Ramos (cell line): Measurements from ENCODE around the gene DEFB110.

Experiments
- in situ Hi-C: fragments of 300-500 bp; cut with MboI; formaldehyde crosslinking; loops from one replicate; pipeline ENCODE4 v1.14.3; 2022; ENCODE audit warnings: low sequenced_read_pairs; ENCODE audit not compliant: unreplicated experiment

DEFB110 gene

GRCh38 chr6:50021894-50022293, at the start of gene DEFB110:
DEFB110 (minus strand) TSS chr6:50021994; CDS start chr6:50021935, 59 bp downstream.
- in situ Hi-C loops, result no loop called here

- in situ Hi-C loops, result no loop called here
These were observed 48.3 kb upstream of the DEFB110 start for GRCh38 chr6:50070101-50070500.

- in situ Hi-C loops, result no loop called here
These were observed 40.3 kb upstream of the DEFB110 start for GRCh38 chr6:50062051-50062450.

GRCh38 chr6:50056242-50056641, 34.4 kb upstream of the DEFB110 start:
- in situ Hi-C loops, result no loop called here

GRCh38 chr6:50049829-50050228, 28.0 kb upstream of the DEFB110 start, which contains the start of gene DEFB112:
DEFB112 (minus strand) TSS chr6:50049929; CDS start chr6:50049869, 60 bp downstream.
- in situ Hi-C loops, result no loop called here

GRCh38 chr6:50047026-50047425, 25.2 kb upstream of the DEFB110 start:
- in situ Hi-C loops, result no loop called here

GRCh38 chr6:50030777-50031562, 9.2 kb upstream of the DEFB110 start:
- in situ Hi-C loops, result no loop called here

- in situ Hi-C loops, result no loop called here
These were observed 8.6 kb upstream of the DEFB110 start for GRCh38 chr6:50030350-50030749.

GRCh38 chr6:50025258-50025657, 3.5 kb upstream of the DEFB110 start:
- in situ Hi-C loops, result no loop called here

- in situ Hi-C loops, result no loop called here
These were observed 14.0 kb downstream of the DEFB110 start for GRCh38 chr6:50007819-50008218.

GRCh38 chr6:50003139-50003538, 18.7 kb downstream of the DEFB110 start:
- in situ Hi-C loops, result no loop called here

- in situ Hi-C loops, result no loop called here
These were observed 26.5 kb downstream of the DEFB110 start for GRCh38 chr6:49995278-49995677.

GRCh38 chr6:49988900-49989299, 32.9 kb downstream of the DEFB110 start:
- in situ Hi-C loops, result no loop called here

- in situ Hi-C loops, result no loop called here
These were observed 34.0 kb downstream of the DEFB110 start for GRCh38 chr6:49987749-49988148.

GRCh38 chr6:49986551-49986950, 35.2 kb downstream of the DEFB110 start:
- in situ Hi-C loops, result no loop called here

GRCh38 chr6:49982046-49982445, 39.7 kb downstream of the DEFB110 start:
- in situ Hi-C loops, result no loop called here

- in situ Hi-C loops, result no loop called here
These were observed 40.9 kb downstream of the DEFB110 start for GRCh38 chr6:49980898-49981297.

GRCh38 chr6:49979584-49979983, 42.2 kb downstream of the DEFB110 start:
- in situ Hi-C loops, result no loop called here

GRCh38 chr6:49978332-49979226, 43.2 kb downstream of the DEFB110 start:
- in situ Hi-C loops, result no loop called here

- in situ Hi-C loops, result no loop called here
These were observed 52.2 kb downstream of the DEFB110 start, which contains the start of gene DEFB113 for GRCh38 chr6:49969605-49970004. DEFB113 (minus strand) TSS chr6:49969625; CDS start chr6:49969625, 0 bp downstream.
